IPS-11a (cell line): ENCODE results near the gene ASTN2.

Experiments
- H3K4me3 ChIP-seq: one replicate; pipeline ENCODE4 v1.5.1; 2013; ENCODE audit warnings: low read depth, low read length, control low read depth

ASTN2 gene

DNA sequence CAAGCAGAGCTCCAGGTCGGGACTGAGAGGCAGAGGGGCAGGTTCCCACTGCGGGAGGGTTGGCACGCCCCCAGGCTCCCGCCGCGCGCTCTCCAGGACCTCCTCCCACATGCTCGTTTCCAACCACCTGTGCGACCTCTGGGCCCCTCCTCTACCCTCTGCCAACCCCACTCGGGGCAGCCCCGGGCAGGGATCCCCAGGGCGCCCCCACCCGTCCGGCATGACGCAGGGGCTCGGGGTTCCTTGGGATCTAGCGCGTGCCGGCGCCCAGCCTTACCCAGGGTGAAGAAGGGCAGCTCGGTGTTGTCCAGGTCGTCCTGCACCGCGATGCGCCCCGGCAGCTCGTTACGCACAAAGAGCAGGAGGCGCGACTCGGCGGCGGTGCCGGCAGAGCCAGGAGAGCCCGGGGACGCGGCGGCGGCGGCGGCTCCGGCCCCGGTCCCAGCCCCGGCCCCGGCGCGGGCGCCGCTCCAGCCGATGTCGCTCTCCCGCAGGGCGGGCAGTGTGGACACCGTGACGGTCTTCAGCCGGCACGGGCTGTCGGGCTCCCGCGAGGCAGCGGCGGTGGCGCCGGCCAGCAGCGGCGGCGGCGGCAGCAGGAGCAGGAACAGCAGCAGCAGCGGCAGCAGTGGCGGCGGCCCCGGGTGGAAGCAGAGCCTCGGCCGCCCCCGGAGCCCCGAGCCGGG is 494 bp downstream of the ASTN2 start:
- peak overlapping the region; percentile 54 for H3K4me3 ChIP-seq

DNA sequence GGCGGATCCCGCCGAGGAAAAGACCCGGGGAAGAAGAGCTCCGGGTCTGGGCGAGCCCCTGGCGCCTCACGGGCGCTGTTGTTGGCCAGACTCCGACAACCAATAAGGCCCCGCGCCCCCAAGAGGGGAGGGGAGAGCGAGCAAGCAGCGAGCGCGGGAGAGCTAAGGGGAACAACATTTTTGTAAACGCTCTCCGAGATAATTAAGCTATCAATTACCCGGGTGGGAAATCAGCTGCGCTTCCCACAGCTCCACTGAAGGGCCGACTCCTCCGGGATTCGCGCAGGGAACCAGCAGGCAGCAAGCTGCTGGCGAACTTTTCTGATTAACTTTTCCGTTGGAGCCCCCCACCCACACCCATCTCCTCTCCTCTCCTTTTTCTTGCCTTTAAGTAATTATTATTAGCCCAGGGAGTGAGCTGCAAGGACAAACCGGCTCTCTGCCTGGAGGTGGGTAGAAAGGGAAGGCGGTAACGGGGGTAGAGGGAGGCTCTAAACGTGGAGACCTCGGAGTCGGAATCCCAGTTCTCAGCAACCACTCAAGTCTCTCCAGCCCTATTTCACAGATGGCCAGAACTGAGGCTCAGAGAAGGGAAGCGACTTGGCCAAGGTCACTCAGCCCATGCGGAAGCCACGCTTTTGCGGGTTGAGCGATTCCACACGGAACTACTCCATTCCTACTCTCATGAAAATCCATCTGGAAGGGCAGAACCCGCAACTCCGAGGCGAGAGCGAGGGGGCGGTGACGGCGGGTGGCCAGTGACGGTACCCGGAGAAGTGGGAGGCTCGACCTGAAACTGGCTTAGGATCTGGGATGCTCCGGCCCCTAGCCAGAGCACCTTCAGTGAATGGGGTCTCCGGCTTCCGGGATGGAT is 1.3 kb downstream of the ASTN2 start:
- peak overlapping the region; percentile 54 for H3K4me3 ChIP-seq

DNA sequence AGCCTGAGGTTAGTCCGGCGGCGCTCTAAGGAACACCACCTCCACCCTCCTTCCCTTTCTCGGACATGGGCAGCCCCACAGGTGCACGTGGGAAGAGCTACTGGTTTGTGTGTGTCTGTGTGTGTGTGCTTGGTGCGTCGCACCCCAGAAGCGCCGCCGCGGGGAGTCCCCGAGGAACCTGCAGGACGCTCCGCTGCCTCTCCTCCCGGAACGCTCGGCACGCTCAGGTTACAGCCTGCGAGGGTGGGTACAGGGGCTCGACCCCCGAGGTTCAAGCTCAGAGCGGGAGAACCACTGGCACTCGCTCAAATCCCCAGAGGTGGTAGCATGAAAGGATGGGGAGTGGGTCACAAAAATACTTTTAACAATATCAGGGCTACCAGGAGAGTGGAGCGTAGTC is 2.0 kb downstream of the ASTN2 start:
- H3K4me3 ChIP-seq, result peak overlapping the region; percentile 54

DNA sequence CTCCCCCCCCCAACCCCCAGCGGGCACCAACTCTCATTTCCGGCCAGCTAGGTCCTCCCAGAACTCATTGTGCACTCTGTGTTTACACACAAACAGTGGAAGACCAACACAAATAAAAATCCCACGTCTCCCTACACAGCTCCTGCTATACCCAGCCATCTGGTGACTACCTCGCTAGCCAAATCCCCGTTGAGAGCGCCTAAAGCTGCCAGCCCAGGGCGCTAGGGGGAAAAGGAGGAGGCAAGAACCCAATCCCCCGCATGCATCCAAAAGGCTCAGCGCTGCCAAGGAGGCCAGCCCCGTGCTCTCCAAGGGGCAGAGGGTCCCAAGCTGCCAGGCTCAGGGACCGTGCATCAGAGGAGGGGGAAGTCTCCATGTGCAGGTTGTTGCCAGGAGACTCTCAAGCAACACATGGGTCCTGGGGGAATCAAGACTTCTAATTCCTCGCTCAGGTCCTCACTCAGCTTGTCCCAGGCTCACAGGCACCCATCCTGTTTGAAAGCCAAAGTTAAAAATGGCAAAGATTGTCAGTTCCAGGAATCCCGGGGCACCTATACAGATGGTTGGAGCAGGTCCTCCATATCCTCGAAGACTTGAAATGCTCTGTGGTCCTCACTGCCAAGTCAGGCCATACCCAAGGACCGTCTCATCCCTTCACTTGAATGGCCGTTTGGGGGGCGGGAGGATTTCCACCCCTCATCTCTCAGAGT is 2.7 kb downstream of the ASTN2 start:
- no peak overlapping the region for H3K4me3 ChIP-seq

DNA sequence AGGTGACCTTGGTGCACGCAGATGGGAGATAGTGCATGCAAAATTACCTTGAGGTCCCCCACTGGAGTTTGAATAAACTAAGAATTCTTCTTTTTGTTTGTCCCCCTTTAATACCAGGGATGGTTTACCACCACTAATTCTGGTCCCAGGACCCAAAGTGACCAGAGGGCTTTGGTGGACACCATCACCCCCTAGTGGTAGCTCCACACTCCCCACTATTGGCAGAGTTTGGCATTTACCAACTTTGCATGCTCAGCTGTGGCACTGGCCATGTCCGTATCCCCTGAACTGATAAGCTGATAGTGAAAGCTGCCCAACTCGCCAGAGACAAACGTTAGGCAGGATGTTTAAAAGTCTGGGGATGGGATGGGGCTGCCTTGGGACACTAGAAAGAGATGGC is 3.3 kb downstream of the ASTN2 start:
- H3K4me3 ChIP-seq, result no peak overlapping the region

DNA sequence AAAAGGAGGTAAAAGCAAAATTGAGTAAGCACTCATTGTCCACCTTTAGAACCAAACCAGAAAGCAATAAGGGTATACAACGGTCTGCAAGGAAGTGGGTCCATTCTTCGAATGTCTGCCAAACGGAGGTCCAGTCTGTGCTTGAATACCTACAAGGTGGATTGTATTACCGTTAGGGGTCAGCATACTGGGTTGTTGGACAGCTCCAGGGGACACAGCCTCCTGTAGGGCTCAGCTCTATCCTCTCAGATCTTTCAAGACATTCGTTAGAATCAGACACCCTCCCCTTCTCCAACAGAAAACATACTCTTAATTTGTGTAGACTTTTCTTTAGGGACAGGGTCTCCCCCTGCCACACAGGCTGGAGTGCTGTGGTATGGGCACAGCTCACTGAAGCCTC is 5.5 kb downstream of the ASTN2 start:
- H3K4me3 ChIP-seq, result no peak overlapping the region

DNA sequence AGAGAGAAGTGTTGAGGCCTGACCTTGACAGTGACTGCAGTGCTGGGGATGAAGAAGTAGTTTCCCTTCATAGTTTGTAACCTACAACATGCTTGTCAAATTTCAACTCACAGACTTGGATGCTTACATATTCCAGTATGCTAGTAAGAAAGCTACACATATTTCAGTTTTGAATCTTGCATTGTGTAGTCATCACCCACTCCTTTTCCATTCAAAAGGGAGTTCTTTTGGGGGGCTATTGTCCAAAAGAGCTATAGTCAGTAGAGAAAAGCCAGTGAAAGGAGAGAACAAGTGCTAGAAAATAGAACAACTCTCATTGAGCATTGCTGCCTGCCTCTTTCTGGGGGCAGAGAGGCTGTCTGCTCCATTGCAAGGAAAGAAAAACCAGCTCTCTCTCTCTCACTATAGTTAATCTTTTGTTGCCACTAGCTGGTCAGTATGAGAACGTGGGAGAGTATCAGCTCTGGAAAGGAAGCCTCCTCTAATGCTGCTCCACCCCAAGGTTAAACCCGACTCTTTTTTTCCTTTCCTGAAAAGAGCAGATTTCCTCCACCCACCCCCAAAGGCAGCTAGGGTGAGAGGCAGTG is 7.3 kb downstream of the ASTN2 start:
- H3K4me3 ChIP-seq, result no peak overlapping the region

DNA sequence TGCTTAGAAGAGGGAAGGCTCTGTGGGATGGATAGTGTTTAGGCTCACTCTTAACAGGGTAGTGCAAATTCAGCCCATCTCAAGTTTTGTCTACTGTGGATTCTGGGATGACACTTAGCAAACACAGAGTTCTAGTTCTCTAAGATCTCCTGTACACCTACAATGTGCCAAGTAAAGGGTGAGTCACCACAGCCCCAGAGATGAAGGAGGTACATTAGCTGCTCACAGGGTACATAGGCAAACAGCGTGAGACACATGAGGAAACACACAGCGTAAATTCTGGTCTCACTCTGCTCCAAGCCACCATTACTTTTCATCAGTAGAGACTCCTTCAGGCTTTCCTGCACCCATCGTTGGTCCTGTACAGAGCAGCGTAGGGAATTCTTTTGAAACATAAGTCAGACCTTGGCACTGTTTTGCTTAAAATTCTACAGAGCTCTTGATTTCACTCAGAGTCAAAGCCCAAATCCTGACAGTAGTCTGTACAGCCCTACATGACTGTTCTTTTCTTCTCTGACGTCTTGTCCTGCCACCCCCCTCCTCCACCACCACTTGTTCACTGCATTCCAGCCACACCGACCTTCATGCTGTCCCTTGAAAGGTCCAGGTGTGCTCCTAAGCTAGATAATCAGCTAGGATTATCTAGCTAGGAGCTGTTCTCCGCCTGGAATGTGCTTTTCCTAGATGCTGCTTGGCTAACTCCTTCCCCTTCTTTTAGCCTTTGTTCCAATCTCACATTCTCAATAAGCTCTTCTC is 8.7 kb downstream of the ASTN2 start:
- H3K4me3 ChIP-seq, result no peak overlapping the region

DNA sequence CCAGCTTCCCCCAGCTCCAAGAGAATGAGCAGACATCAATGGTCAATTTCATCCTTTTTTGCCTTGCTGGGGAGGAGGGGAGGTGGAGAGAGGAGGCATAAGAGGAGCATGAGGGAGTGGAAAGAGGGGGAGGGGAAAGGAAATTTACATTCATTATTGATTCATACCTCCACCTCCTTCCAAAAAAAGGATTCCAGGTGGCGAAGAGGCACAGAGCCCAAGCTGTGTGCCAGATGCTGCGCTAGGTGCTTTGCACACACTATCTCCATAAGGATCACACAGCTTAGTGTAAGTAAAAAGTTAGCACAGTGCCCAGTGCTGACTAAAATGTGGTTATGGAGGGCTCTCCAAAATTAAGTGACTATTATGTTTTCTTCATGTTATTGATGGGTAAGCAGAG is 11.0 kb downstream of the ASTN2 start:
- no peak overlapping the region for H3K4me3 ChIP-seq

DNA sequence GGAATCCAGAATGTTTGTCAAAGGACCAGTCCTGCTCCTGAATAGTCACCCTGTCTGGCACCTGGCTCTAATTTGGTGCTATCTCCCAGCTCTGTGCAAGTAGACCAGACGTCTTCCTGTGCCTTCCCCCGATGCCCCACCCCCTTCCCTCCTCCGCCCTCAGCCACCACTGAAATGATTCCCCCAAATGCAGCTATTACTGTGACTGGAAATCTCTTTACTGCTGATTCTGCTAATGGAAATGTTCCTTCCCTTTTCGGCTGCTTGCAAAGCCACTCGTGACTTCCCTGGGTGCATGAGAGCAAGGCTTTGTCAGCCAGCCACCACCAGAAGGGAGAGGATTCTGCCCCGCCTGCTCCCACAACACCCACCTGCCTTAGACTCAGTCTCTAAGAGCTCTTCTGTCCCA is 11.4 kb downstream of the ASTN2 start:
- no peak overlapping the region for H3K4me3 ChIP-seq

DNA sequence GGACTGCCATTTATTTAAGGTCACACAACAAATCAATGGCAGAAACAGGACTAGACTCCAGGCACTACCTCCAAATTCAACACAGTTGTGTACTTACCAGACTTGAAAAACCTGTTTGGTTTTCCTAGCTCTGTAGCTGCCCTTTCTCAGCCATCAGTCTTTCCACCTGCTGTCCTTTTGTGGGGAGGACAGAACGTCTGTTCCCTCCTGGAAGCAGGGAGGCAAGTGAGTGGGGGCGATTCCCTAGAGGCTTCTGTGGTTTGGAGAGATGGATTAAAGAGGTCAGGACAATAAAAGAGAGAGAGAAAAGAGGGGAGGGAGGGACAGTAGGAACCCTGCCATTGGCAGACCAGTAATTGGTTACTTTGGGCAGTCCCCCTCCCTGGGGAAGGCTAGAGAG is 14.7 kb downstream of the ASTN2 start:
- H3K4me3 ChIP-seq, result no peak overlapping the region

DNA sequence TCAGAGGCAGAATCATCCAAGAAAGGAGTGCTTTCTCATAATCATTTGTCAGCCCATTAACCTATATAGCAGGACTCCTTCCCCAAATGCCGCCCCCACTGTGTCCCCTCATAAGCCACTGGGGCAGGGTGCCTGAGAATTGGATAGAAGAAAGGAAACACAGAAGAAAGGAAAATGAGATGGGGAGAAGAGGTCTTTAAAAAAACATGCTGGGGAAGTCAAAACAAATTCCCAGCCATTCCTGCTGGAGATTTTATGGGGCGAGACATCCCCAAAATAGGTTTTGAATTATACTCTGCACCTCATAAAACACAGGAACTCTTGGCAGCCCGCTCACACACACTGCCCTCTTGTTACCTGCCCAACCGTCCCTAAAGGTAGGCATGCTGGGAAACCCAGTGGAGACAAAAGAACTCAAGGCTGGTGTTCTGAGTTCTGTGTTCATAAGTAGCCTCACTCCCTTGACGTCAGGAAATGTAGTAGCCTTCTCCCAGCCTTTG is 19.7 kb downstream of the ASTN2 start:
- H3K4me3 ChIP-seq, result no peak overlapping the region

DNA sequence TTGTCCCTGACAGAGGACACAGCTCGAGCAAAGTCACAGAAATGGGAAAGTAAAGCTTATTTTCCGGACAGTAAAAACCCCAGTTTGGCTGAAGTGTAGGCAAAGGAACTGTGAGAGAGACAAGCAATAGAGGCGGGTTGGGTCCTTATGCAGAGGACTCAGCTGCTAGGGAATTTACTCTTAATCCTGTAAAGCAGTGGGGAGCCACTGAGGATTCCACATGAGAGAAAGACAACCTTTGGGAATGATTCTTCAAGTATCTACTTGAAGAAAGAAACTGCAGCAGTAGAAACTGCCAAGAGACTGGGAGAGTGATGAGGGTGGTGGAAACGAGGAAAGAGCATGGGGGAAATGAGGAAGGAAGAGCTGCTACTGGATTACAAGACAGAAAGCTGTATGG is 20.2 kb downstream of the ASTN2 start:
- H3K4me3 ChIP-seq, result no peak overlapping the region

DNA sequence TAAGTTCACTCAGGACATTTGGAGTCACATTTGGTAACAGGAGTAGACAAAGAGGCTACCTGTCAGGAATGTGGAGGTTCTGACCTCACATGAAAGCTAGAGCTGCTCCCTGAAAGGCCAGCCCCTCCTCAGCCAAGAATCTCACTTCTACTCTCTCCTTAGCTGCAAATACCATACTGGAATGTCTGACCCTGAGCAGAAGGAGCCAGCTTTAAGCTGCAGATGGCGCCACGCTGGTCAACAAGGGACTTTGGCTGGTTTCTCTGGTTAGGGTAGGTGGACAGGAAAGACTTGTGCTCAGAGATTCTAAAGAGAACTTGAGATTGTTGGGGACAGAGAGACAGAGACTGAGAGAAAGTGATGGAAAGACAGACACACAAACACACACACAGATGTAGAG is 21.9 kb downstream of the ASTN2 start:
- H3K4me3 ChIP-seq, result no peak overlapping the region

DNA sequence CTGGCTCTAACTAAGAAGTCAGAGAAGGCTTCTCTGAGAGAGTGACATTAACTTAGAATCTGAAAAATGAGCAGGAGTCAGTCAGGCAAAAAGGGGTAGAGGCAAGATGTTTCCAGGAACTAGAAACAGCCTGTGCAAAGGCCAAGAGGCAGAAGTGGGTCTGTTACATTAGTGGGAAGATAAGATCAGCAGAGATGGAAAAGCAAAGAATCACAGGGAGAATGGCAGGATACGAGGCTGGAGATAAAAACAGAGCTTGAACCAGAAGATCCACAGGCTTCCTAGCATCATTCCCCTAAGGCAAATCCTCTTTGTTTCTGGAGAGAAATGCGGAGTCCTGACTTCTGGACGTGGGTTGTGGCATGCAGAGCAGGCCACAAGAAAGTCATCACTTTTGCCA is 27.4 kb downstream of the ASTN2 start:
- H3K4me3 ChIP-seq, result no peak overlapping the region

DNA sequence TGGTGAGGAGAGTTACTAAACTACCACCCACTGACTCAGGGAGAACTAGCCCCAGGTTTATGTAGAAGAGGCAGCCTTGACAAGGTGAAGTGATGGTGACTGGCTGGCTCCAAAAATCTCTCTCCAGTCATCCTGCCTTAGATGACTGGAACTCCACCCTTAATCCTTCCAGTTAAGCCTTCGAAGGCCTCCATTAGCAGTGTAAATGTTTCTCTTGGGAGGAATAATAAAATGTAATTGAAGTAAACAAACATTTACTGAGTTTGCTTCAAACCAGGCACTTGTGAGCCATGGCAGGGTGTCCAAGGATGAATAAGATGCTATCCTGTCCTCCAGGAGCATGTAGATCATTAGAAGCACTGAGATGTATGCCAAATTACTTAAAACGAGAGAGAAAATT is 35.5 kb downstream of the ASTN2 start:
- H3K4me3 ChIP-seq, result no peak overlapping the region

DNA sequence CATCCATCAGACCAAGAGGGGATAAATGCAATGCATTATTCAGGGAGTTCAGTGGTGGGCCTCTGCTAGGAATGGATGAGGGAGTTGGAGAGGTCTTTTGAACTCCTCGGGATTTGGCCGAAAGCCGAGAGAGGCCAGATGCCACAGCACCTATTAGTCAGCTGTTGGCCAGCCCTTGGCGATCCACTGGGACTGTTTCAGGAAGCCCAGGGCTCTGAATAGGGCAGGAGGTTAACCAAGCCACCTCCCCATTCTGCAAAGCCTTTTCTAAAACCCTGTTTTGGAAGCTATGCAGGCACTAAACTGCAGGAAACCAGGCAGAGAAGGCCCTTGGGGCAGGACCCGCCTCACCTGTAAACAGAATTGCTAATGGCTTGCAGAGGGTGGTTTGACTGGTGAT is 37.8 kb downstream of the ASTN2 start:
- no peak overlapping the region for H3K4me3 ChIP-seq

DNA sequence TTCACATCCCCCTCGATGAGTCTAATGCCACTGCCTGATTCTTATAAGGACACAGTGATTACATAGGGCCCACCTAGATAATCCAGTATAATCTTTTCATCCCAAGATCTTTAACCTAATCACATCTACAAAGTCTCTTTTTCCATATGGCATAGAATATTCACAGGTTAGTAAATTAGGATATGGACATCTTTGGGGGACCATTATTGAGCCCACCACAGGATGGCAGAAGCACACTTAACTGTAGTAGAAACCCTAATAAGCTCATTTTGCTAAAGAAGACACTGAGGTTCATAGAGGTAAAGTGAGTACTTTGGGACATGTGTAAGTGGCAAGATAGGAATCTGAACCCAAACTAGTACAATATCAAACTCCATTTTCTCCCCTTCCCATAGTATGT is 38.9 kb downstream of the ASTN2 start:
- H3K4me3 ChIP-seq, result no peak overlapping the region

DNA sequence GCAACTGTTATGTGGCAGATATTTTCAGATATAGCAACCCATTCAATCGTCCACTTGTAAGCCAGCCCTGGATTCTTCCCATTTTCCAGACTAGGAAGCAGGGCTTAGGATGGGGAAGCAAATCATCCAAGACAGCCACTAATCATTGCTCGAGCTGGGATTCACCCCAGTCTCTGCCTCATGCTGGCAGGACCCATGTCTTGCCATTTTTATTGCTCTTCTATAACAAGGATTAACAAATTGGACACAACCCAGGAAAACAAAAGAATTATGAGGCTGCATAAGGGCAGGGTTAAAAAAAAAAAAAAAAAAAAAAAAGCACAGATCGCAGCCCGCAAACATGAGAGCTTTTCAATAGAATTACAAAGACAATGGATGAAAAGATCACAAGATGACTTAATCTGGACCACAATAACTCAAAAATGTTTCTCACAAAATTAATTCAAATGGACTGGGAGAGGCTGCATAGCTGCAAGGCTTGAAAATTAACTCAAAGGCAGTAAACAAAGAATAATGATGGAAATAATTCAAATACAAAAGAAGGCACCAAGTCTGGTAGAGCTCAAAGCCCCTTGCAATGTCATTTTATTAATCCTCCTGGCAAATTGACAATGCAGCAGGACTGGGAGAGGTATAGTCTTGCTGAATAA is 40.7 kb downstream of the ASTN2 start:
- H3K4me3 ChIP-seq, result no peak overlapping the region

DNA sequence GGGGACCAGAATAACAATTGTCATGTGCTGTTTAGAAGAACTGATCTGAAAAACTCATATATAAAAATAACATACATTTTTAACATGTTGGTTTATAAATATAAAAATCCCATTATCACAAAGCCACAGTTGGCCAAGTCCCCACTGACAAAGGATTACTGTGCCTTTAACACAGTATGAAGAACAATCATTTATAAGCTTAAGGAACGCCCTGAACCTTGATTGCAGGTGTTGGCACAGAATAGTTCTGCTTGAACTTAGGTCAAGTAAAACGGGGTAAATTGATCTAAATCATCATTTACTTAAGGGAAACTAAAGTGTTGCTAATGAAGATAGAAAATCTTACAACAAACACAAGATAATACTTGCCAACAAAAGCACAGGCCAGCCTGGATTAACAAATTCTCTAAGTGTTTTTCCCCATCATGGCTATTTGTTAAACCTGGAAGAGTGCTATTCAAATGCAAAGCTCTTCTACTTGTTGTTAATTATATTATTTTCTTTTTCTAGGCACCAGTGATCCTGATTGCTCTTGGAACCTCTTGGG is 46.1 kb downstream of the ASTN2 start:
- no peak overlapping the region for H3K4me3 ChIP-seq
